Heart left ventricle (tissue), 13 donors: ENCODE results near the gene ASTL.

ENCODE experiments used
- CTCF ChIP-seq, 12 donors: fragments of 200-600 bp; sonication (generic) in 4 of 12; IDR thresholded peaks; one replicate each; pipeline versions ENCODE4 v1.5.0 to v1.8.0; 2018 to 2022; ENCODE audit warnings: antibody characterized with exemption in 12 of 12, mild to moderate bottlenecking in 5 of 12
- POLR2A ChIP-seq, 2 donors: fragments of 450-650 bp; IDR thresholded peaks; one replicate each; pipeline ENCODE4 v1.6.1; 2017; ENCODE audit warnings: antibody characterized with exemption in 2 of 2, mild to moderate bottlenecking in 2 of 2, moderate library complexity in 2 of 2
- donor health status: ischemic (EF 13 %, LVEDD 7.1; RV severe dilation, severe dysfunction).
- donor health status: DM: no; HTN: yes; CAD: no.
- donor health status: DM: no; HTN: no; CAD: no.
- donor health status: ischemic (EF 25% LVEDD 6.9; RV normal size, moderate dysfunction).
- donor health status: ischemic (EF 25% LVEDD 5.7; RV mildly dilated, moderate dysfunction).
- donor health status: ischemic (EF 35%, LVEDD 5.7; RV mildly dilated, moderate dysfunction).
- donor health status: nonischemic (EF 11% LVEDD 7.7; RV severe dilation, severe dysfunction).
- donor health status: DM: yes; HTN: yes; CAD: no.
- donor health status: PGD.
- donor health status: ischemic (EF 29% LVEDD 5.4; RV normal size, mild dysfunction).
- donor health status: nonischemic (EF 23%, LVEDD 6.1; RV moderate dilation, normal function).

DNA sequence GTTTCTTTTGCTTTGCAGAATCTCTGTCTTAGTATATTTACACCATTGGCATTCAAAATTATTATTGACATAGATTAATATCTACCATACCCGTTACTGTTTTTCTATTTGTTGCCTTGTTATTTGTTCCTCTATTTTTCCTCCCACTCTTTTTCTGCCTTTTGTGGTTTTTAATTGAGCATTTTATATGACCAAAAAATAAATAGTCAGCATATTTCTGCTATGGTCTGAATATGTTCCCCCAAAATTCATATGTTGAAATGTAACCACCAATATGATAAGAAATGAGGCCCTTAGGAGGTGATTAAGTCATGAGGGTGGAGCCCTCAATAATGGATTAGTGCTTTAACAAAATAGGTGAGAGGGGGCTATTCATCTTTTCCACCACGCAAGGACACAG is 57.3 kb downstream of the ASTL start:
- TF ChIP-seq CTCF (IDR thresholded peaks at IDR 0.05) (no peak), POLR2A (IDR thresholded peaks at IDR 0.05) (no peak)
